Measurements from ENCODE around the gene COX7A2L.

Gene COX7A2L

GRCh38 chr2:42314892-42315468 is 46.0 kb downstream of the COX7A2L start:
- DNase-seq, result no peak

GRCh38 chr2:42312106-42312505 is 48.9 kb downstream of the COX7A2L start:
- no peak for DNase-seq

- DNase-seq, result no peak
These were observed 51.0 kb downstream of the COX7A2L start for GRCh38 chr2:42310007-42310515.

GRCh38 chr2:42309366-42309765 is 51.7 kb downstream of the COX7A2L start:
- no peak for DNase-seq

DNA sequence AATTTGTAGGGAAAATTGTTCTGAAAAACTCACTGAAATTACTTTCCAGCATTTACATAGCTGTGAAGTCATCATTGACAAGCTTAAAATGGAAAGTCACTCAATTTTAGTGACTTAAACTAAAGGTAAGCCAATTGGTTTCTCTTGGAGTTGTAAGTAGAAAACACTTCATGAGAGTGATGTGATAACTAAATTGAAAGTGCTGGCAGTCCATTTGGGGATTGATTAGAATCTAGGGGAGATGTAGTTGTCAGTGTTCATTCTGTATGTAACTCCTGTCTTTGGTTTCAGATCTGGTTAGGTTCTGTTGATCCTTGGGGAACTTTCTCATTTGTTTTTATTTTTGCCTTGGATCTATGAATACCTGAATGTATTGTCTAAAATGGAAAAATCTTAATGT is 53.8 kb downstream of the COX7A2L start:
- DNase-seq, result no peak

GRCh38 chr2:42304059-42304713 is 56.8 kb downstream of the COX7A2L start:
- DNase-seq, result no peak

DNA sequence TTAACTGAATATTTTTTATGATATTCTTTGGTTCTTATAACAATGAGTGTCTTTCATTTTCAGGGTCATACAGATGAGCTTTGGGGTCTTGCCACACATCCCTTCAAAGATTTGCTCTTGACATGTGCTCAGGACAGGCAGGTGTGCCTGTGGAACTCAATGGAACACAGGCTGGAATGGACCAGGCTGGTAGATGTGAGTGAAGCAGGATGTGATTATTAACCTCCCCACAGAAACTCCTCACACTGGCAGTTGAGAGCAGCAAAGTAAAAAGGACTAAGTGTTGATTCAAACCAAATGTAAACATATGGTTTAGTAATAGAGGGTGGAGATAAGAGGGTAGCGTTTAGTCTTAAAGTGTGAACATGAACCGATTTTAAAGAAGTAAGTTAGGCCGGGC is 57.8 kb downstream of the COX7A2L start:
- no peak for DNase-seq

DNA sequence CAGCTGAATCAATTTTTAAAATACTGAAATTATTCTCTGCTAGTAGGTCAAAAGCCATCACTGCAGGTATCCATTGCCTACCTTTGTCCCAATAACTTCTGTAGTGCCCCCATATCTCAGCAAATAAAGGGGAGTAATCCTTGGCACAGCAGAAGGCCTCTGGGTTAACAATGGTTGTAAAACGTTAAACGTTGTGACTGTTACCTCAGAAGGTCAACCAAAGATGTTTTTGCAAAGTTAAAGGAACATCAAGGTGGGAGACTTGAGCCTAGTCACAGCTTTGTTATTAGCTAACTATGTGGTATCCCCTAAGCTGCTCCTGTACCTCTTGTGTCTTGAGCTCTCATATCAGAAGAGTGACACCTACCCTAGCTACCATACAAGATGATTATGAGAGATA is 60.5 kb downstream of the COX7A2L start:
- DNase-seq, result no peak

Measured in activated effector memory CD4-positive, alpha-beta T cell treated with anti-CD3 and anti-CD28 coated beads, Interleukin-2, amount 50 U/mL, for 16 hours (primary cell).